PC-9 (cell line): ENCODE measurements around the gene CDRT15.

Source experiments
- CTCF ChIP-seq: fragments of 200-600 bp; sonication (generic); conservative IDR thresholded peaks from 2 replicates; pipeline ENCODE4 v1.6.1; 2017; ENCODE audit warnings: mixed run types, antibody characterized with exemption, mild to moderate bottlenecking, moderate library complexity
- EZH2 ChIP-seq: fragments of 200-600 bp; sonication (generic); IDR thresholded peaks from 2 replicates; pipeline ENCODE4 v1.8.0; 2017; ENCODE audit warnings: antibody characterized with exemption, low read depth

GRCh38 chr17:14198575-14198974 is 38.1 kb downstream of the CDRT15 start:
- no peak for TF ChIP-seq CTCF
- no peak for TF ChIP-seq EZH2
